ENCODE measurements around the gene MEN1. TPM values are rescaled to one million over a fixed set of nuclear protein-coding genes. Genes with fewer than 3 reads are reported as not detected.
"Not testable (repeated sequence)": the region's sequence is repeated elsewhere in the genome, so short reads cannot be mapped to it uniquely, and the experiment has no call there.

The MEN1 gene
- total RNA-seq, 1 donor from 2014 or later = 8.7 TPM

DNA sequence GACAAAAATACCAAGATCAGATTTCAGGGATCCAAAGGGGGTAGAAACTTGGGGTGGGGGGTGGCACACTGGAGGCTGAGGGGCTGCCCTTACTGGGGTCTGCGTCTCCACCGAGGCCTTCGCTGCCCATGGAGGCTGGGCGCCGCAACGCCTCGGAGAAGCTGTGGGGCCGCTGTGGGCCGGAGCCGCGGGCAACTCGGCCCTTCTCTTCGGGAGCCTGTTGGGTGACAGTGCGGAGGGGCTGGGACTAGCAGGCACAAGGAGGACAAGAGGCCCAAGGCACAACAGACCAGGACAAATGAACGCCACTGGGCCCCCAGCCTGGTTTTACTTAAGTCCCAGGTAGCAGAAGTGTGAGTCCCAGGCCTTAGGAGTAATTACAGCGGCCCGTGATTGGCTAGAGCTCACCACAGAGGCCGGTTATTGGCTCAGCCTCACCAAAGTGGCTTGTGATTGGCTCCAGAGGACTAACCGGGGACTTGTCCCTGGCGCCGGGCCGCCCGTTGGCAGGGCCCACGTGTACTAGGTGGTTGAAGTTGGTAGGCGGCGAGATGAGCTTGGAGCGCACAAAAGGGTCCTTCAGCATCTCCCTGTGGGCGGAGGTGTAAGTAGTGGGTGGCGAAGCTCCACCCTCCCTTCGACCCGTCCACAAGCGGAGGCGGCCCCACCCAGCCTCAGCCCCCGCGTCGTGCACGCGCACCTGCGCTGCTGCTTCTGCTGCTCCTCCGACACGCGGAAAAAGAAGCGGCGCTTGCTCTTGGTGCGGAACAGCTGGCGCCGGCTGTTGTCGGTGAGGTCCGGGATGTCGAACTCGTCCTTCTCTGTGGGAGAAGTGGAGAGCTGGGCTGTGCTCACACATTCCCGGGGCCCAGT, 16.5 kb upstream of the MEN1 start:
- intact Hi-C loops (cut with micrococcal nuclease) = no loop called here
- Histone ChIP-seq H3K4me3 (no peak overlapping the region), H3K27me3 (ENCODE audit: low read depth) (no peaks in the 10 kb centered on the region), H3K9me3 (replicated peaks) (no peaks in the 10 kb centered on the region), H3K36me3 (no peaks in the 10 kb centered on the region), H3K27ac (replicated peaks) (no peak overlapping the region), H3K4me1 (no peaks in the 10 kb centered on the region)
- DNase-seq = no peak
- TF ChIP-seq, protein P1, sequence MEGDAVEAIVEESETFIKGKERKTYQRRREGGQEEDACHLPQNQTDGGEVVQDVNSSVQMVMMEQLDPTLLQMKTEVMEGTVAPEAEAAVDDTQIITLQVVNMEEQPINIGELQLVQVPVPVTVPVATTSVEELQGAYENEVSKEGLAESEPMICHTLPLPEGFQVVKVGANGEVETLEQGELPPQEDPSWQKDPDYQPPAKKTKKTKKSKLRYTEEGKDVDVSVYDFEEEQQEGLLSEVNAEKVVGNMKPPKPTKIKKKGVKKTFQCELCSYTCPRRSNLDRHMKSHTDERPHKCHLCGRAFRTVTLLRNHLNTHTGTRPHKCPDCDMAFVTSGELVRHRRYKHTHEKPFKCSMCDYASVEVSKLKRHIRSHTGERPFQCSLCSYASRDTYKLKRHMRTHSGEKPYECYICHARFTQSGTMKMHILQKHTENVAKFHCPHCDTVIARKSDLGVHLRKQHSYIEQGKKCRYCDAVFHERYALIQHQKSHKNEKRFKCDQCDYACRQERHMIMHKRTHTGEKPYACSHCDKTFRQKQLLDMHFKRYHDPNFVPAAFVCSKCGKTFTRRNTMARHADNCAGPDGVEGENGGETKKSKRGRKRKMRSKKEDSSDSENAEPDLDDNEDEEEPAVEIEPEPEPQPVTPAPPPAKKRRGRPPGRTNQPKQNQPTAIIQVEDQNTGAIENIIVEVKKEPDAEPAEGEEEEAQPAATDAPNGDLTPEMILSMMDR (IDR thresholded peaks at IDR 0.05; ENCODE audit: borderline replicate concordance) = no peak

DNA sequence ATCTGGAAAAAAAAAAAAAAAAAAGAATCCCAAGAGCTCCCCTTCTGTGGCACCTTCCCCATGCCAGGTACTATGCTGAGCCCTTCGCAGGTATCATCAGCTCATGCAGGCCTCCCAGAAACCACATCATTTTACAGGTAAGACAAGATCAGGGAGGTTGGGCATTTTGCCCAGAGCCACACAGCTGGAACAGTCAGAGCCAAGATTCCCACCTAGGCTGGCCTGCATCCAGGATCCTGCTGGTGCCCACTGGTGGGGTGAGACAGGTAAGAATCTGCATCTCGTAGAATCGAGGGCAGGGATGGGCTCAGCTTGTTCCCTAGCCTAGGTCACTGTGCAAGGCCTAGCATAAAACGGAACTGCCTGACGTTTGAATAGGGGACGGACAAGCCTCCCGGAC, 15.7 kb upstream of the MEN1 start:
- Histone ChIP-seq H3K27ac (replicated peaks) (no peak overlapping the region), H3K27me3 (ENCODE audit: low read depth) (no peaks in the 10 kb centered on the region), H3K4me3 (no peak overlapping the region), H3K4me1 (no peaks in the 10 kb centered on the region), H3K9me3 (replicated peaks) (no peaks in the 10 kb centered on the region), H3K36me3 (no peaks in the 10 kb centered on the region)
- no peak for DNase-seq
- intact Hi-C loops (cut with micrococcal nuclease) = no loop called here
- TF ChIP-seq, protein P1 (IDR thresholded peaks at IDR 0.05; ENCODE audit: borderline replicate concordance) = no peak

DNA sequence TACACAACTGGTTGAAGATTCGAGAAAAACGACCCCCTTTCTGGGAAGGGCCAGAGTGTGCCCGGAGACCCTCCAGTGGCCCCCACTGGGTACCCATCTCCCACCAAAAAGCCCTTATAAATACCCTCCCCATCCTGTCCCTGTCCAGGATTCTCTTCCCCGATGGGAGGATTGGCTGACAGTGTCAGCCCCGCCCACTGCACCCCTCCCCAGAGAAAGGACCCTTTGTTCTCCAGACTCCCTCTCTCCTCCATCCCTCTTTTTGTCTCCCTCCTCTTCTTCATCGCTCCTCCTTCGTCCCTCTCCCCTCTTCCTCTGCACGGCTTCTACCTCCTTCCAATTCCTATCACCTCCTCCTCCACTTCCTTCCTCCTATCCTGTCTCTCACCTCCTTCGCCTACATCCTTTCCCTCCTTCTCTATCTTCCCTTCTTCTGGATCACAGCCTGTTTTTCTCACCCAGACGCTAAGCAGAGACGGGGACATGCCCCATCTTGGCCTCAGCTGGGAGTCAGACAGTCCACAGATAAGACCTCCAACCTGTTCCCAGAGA, 13.3 kb upstream of the MEN1 start:
- H3K27me3 ChIP-seq (ENCODE audit: low read depth) = no peaks in the 10 kb centered on the region
- no peak overlapping the region for H3K4me3 ChIP-seq
- TF ChIP-seq, protein P1 (IDR thresholded peaks at IDR 0.05; ENCODE audit: borderline replicate concordance) = no peak
- no peak for DNase-seq
- intact Hi-C loops (cut with micrococcal nuclease) = no loop called here
- H3K4me1 ChIP-seq = no peaks in the 10 kb centered on the region
- no peak overlapping the region for H3K27ac ChIP-seq (replicated peaks)
- H3K36me3 ChIP-seq = no peaks in the 10 kb centered on the region
- H3K9me3 ChIP-seq (replicated peaks) = no peaks in the 10 kb centered on the region

DNA sequence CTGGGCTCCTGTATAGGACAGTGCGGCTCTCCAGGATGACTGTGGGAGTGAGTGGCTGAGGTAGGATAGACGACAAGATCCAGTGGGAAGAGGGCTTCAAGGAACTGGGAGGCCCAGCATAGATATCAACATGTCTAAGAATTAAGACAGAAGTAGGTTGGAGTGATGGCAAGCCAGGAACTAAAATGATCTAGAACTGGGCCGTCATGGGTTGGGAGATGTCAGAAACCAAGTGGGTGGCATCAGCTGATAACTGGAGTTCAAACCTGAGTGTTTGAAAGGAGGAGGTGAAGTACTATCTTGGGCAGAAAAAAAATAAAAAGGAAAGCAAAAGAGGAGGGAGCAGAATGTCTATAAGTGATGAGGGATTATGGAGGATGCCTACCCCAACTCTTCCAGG, 7.1 kb upstream of the MEN1 start:
- DNase-seq = no peak
- intact Hi-C loops (cut with micrococcal nuclease) = no loop called here
- TF ChIP-seq, protein P1 (IDR thresholded peaks at IDR 0.05; ENCODE audit: borderline replicate concordance) = no peak

DNA sequence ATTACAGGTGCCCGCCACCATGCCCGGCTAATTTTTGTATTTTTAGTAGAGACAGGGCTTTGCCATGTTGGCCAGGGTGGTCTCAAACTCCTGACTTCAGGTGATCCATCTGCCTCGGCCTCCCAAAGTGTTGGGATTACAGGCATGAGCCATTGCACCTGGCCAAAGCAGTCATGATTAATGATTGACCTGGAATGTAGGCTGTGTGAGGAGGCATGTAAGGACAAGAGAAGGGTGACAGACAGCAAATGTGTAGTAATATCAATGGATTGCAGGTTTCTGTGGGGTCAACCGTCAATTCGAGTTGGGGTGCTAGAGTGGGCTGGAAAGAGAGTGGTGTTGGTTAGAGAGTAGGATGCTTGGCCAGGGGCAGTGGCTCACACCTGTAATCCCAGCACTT, 5.1 kb upstream of the MEN1 start:
- H3K36me3 ChIP-seq; H3K4me3 ChIP-seq; H3K27me3 ChIP-seq (ENCODE audit: low read depth); intact Hi-C loops (cut with micrococcal nuclease); DNase-seq; H3K9me3 ChIP-seq (replicated peaks); H3K4me1 ChIP-seq; H3K27ac ChIP-seq (replicated peaks): not testable (repeated sequence)

More for the DNA sequence above, 7.1 kb upstream of the MEN1 start:
- H3K27me3 ChIP-seq (ENCODE audit: low read depth) = no peaks in the 10 kb centered on the region
- H3K36me3 ChIP-seq = no peaks in the 10 kb centered on the region
- no peak overlapping the region for H3K4me3 ChIP-seq
- H3K27ac ChIP-seq (replicated peaks) = no peak overlapping the region
- H3K9me3 ChIP-seq (replicated peaks) = no peaks in the 10 kb centered on the region
- no peaks in the 10 kb centered on the region for H3K4me1 ChIP-seq

DNA sequence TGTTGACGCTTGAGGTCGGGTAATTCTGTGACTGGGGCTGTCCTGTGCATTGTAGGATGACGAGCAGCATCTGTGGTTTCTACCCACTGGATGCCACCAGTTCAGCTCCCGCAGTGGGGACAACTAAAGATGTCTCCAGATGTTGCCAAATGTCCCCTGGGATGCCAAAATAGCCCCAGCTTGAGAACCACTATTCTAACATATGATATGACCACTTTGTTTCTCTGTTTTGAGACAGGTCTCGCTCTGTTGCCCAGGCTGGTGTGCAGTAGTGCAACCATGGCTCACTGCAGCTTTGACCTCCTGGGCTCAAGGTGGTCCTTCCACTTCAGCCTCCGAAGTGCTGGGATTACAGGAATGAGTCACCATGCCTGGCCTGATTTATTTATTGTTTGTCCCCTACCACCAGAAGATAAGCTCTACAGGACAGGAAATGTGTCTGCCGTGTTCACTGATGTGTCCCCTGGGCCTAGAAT, 4.4 kb upstream of the MEN1 start:
- no peak overlapping the region for H3K4me3 ChIP-seq
- H3K27me3 ChIP-seq (ENCODE audit: low read depth) = no peaks in the 10 kb centered on the region
- H3K27ac ChIP-seq (replicated peaks) = no peak overlapping the region
- intact Hi-C loops (cut with micrococcal nuclease) = no loop called here
- TF ChIP-seq, protein P1 (IDR thresholded peaks at IDR 0.05; ENCODE audit: borderline replicate concordance) = no peak
- H3K36me3 ChIP-seq = no peaks in the 10 kb centered on the region
- H3K9me3 ChIP-seq (replicated peaks) = no peaks in the 10 kb centered on the region
- peaks cover 6% of the 10 kb centered on the region for H3K4me1 ChIP-seq
- no peak for DNase-seq
